Measurements from ENCODE around the gene SERPINB10.

DNA sequence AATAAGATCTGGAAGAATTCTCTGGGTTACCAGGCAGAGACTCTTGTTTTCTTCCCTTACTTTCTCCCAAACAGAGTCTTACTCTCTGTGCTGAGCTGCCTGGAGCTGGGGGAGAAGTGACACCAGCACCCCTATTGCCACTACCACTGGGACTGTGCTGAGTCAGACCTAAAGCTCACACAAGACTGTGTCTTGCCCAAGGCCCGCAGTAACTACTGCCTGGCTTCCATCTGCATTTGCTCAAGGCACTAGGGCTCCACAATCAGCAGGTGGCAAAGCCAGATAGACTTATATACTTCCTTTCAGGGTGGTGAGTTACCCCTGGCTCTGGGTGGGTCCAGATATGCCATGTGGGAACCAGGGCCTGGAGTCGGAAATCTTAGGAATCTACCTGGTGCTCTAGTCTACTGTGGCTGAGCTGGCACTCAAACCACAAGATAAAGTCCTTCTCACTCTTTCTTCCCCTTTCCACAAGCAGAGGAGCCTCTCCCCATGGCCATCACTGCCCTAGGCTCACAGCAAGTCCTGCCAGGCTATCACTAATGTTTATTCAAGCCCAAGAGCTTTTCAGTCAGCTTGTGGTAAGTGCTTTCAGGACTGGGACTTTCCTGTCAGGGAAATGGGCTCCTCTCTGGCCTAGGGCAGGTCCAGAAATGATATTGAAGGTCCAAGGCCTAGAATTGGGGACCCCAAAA, 47.8 kb upstream of the SERPINB10 start:
- TF ChIP-seq GATA2 (IDR thresholded peaks at IDR 0.05; ENCODE audit: low read depth, low read length) (no peak), GATA3 (IDR thresholded peaks at IDR 0.05; ENCODE audit: low read depth, low read length) (no peak)

All from SH-SY5Y (cell line).